ENCODE data around the gene REV1. TPM values are rescaled to one million over a fixed set of nuclear protein-coding genes. Genes with fewer than 3 reads are reported as not detected.

REV1 gene
- total RNA-seq, 6 experiments from 2014 or later: 12.6 to 21.6 (median 13.6) TPM

DNA sequence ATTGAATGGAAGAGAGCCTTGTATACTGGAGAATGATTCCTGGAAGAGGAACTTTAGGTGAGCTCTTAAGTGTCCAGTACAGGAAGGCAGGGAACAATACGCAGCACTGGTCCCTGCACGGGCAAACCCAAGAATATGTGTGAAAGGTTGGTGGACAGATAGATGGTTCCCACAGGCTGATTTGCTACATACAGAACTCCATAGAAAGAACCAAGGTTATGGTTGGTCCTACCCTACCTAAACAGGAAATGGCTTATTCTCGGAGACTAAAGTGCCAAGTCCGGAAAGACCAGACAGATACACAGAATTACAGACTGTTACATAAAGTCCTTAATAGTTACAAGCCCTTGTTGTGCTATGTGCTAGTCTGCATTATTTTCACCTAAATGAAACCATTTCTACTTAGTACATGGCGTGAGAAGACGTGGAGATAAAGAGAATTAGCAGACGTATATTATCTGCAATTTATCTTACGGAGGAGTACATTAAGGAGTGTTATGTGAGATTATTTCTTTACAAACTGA lies 1.2 kb downstream of the REV1 start:
- H3K4me3 ChIP-seq: peak overlapping the region; percentile 65 to 82 (median 77)
- H3K4me1 ChIP-seq: peaks cover 0 to 20% (median 9%) of the 10 kb centered on the region in 4 donors
- H3K36me3 ChIP-seq: no peaks in the 10 kb centered on the region
- peak in 2 of 4 donors; percentile 1 to 2 for ATAC-seq
- no peak for TF ChIP-seq POLR2A (IDR thresholded peaks at IDR 0.05)
- TF ChIP-seq, protein P1, sequence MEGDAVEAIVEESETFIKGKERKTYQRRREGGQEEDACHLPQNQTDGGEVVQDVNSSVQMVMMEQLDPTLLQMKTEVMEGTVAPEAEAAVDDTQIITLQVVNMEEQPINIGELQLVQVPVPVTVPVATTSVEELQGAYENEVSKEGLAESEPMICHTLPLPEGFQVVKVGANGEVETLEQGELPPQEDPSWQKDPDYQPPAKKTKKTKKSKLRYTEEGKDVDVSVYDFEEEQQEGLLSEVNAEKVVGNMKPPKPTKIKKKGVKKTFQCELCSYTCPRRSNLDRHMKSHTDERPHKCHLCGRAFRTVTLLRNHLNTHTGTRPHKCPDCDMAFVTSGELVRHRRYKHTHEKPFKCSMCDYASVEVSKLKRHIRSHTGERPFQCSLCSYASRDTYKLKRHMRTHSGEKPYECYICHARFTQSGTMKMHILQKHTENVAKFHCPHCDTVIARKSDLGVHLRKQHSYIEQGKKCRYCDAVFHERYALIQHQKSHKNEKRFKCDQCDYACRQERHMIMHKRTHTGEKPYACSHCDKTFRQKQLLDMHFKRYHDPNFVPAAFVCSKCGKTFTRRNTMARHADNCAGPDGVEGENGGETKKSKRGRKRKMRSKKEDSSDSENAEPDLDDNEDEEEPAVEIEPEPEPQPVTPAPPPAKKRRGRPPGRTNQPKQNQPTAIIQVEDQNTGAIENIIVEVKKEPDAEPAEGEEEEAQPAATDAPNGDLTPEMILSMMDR (IDR thresholded peaks at IDR 0.05): no peak
- WGBS (ENCODE audit: insufficient coverage, low coverage, low lambda C conversion rate, missing lambda C conversion rate): 0% methylated on average over 8 of the region's 8 CpGs
- DNase-seq: no peak
- peak overlapping the region; percentile 92 to 98 (median 94) for H3K27ac ChIP-seq
- no peaks in the 10 kb centered on the region for H3K27me3 ChIP-seq
- intact Hi-C loops (cut with DNase I): no loop called here
- no peaks in the 10 kb centered on the region for H3K9me3 ChIP-seq

DNA sequence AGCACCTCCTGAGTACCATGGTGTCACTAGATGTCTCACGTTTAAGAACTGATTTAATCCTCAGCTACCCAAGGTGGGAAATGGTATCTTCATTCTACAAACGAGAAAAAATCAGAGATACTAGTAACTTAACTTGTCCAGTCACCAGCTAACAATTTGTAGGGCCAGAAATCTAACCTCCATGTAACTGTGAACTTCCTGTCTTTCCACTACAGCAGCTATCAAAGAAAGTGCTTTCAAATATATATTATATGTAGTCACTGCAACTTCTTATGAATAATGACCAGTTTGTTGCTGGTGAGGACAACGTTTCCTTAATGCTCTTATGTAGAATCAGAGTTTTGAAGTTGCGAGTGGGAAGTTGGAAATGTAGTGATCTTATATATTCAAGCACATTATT lies 1.9 kb downstream of the REV1 start:
- no peaks in the 10 kb centered on the region for H3K9me3 ChIP-seq
- H3K36me3 ChIP-seq: no peaks in the 10 kb centered on the region
- no peak for DNase-seq
- H3K27me3 ChIP-seq: no peaks in the 10 kb centered on the region
- ATAC-seq: no peak
- TF ChIP-seq, protein P1 (IDR thresholded peaks at IDR 0.05): no peak
- TF ChIP-seq POLR2A (IDR thresholded peaks at IDR 0.05): no peak
- intact Hi-C loops (cut with DNase I): no loop called here
- 75% methylated on average over 3 of the region's 4 CpGs for WGBS (ENCODE audit: insufficient coverage, low coverage, low lambda C conversion rate, missing lambda C conversion rate)
- no peak overlapping the region for H3K4me3 ChIP-seq
- no peak overlapping the region for H3K27ac ChIP-seq
- H3K4me1 ChIP-seq: peaks cover 0 to 20% (median 9%) of the 10 kb centered on the region in 4 donors

DNA sequence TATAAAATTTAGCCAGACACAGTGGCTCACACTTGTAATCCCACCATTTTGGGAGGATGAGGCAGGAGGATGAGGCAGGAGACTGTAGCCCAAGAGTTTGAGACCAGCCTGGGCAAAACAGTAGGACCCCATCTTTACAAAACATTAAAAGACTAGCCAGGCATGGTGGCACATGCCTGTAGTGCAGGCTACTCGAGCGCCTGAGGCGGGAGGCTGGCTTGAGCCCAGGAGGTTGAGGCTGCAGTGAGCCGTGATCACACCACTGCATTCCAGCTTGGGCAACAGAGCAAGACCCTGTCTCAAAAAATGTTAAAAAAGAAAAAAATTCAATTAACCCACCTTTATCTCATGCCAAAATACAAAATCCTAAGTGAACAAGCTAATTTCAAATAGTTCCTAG lies 4.0 kb downstream of the REV1 start:
- H3K27ac ChIP-seq: no peak overlapping the region
- TF ChIP-seq, protein P1 (IDR thresholded peaks at IDR 0.05): no peak
- TF ChIP-seq POLR2A (IDR thresholded peaks at IDR 0.05): no peak
- DNase-seq: no peak
- no peaks in the 10 kb centered on the region for H3K36me3 ChIP-seq
- ATAC-seq: no peak
- intact Hi-C loops (cut with DNase I): no loop called here
- H3K27me3 ChIP-seq: no peaks in the 10 kb centered on the region
- WGBS (ENCODE audit: insufficient coverage, low coverage, low lambda C conversion rate, missing lambda C conversion rate): 90% methylated on average over 4 of the region's 4 CpGs
- H3K4me1 ChIP-seq: peaks cover 0 to 18% (median 9%) of the 10 kb centered on the region in 4 donors
- H3K4me3 ChIP-seq: no peak overlapping the region
- H3K9me3 ChIP-seq: no peaks in the 10 kb centered on the region

DNA sequence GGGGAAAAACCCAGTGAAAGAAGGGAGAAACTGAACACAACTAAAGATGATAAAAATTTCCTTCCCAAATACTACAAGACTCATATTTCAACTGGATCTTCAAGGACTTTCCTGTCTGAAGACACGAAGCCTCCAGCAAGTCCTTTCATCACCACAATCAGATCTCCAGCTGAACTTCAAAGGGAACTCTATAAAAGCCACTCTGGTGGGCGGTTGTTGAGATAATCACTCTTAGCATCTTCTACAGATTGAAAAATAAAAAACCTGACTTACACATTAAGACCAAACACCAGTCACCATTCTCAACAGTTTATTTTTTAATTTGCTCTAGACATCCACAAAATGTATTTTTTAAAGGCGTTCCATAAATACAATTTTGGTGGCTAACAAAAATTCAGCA lies 4.4 kb downstream of the REV1 start:
- no peaks in the 10 kb centered on the region for H3K36me3 ChIP-seq
- no peaks in the 10 kb centered on the region for H3K27me3 ChIP-seq
- H3K27ac ChIP-seq: no peak overlapping the region
- TF ChIP-seq, protein P1 (IDR thresholded peaks at IDR 0.05): no peak
- TF ChIP-seq POLR2A (IDR thresholded peaks at IDR 0.05): no peak
- no peak for ATAC-seq
- no peak for DNase-seq
- H3K9me3 ChIP-seq: no peaks in the 10 kb centered on the region
- WGBS (ENCODE audit: insufficient coverage, low coverage, low lambda C conversion rate, missing lambda C conversion rate): 73% methylated on average over 3 of the region's 3 CpGs
- no peak overlapping the region for H3K4me3 ChIP-seq
- intact Hi-C loops (cut with DNase I): no loop called here
- H3K4me1 ChIP-seq: peaks cover 0 to 14% (median 7%) of the 10 kb centered on the region in 4 donors
